DMS 273 treated with DMSO at 0.1 percent for 48 hours (cell line): ENCODE measurements around the gene RBFOX1.

ENCODE experiments used
- DNase-seq: peaks from one replicate; lab custom pipeline; 2025; lab: John Stamatoyannopoulos, UW

The RBFOX1 gene

DNA sequence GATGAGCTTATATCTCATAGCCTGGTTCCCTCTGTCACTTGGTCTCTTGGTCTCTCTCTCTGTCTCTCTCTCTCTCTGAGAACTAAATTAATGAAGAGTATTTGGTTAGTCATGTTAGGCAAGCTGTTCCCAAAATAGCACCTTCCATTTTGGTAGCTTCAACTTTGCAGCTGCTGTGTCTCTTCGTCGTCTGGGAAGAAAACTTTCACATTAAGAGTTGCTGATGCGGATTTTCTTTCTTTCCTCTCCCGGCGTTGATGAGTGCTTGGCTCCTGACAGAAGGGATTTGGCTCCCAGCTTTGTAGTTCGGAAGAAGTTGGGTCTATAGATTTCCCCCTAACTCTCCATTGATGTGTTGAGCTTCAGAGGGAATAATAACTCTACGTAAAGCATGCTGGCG is at the start of gene RBFOX1:
TSS of gene RBFOX1 (plus strand) at position 235 of the 400 bp plus-strand sequence.
- no peak for DNase-seq

DNA sequence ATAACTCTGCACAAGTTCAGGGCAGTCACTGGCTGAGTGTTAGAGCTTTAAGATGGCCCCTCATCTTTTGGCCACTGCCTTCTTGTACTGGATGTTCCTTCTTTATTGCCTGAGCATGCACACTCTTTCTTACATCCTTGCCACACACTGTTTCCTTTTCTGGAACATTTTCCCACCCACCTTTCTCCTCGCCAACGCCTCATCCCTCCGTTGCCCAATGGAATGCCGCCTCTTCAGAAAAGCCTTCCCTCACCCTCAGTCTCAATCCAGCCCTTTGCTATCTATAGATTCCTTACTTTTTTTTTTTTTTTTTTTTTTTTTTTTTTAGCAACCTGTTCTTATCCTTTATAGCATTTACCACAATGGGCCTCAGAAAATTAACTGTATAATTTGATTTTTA is 47.9 kb upstream of the RBFOX1 start:
- DNase-seq = no peak

DNA sequence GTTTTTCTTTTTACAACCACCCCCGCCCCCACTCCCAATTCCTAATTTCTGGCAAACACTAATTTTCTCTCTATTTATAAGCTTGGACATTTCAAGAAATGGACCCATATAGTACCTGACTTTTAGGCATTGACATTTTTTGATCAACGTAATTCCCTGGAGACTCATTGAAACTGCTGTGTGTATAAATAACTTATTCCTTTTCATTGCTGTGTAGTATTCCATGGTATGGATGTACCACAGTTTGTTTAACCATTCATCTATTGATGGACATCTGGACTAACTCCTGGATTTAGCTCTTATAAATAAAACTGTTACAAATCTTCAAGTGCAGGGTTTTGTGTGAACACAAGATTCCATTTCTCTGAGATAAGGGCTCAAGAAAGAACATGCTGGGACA is 47.1 kb upstream of the RBFOX1 start:
- DNase-seq = no peak

DNA sequence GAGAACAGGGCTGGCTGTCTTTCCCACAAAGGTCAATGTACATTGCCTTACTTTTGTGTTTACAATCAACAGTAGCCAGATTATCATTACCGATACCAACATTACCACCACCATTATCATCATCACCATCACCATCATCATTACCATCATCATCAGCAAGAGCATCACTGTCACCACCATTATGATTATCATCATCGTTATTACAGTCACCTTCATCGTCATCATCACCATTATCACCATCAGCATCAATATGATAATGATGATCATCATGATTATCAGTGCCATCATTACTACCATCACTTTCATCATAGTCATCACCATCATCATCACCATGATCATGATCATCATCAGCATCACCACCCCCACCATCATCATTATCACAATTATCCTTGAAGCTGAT is 43.3 kb upstream of the RBFOX1 start:
- no peak for DNase-seq

DNA sequence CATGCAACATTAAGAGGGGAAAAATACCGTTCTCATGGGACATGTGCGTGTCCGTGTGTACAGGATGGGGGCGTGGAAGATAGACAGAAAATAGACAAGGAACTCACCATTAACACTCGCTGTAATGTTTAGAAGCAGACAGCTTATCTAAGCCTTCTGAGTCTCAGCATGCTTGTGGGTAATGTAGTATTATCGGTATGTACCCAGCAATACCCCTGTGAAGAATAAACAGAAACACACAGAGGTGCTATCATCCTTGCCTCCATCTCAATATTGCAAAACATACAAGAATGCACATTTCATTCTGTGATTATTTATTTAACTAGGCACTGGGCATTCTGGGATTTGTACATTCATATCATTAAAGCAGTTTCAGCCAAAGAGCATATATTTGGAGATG is 42.0 kb upstream of the RBFOX1 start:
- DNase-seq = no peak

DNA sequence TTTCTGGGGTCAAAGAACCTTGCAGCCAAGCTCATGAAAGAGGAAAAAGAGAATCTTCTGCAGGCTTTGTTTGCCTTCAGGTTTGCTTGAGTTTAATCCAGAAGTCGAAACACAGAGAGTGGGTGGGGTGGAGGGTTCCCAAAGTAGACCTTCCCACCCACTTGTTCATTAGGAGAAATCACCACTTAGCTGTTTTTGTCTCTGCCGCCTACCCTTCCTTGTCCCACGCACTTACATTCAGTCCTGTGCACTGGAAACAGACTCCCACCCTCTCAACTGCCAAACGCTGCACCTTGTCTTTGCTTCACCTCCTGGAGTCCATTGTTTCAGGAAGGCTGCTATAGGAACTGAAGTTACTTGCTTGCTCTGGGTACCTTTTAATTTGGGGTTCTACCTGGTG is 38.6 kb upstream of the RBFOX1 start:
- no peak for DNase-seq

DNA sequence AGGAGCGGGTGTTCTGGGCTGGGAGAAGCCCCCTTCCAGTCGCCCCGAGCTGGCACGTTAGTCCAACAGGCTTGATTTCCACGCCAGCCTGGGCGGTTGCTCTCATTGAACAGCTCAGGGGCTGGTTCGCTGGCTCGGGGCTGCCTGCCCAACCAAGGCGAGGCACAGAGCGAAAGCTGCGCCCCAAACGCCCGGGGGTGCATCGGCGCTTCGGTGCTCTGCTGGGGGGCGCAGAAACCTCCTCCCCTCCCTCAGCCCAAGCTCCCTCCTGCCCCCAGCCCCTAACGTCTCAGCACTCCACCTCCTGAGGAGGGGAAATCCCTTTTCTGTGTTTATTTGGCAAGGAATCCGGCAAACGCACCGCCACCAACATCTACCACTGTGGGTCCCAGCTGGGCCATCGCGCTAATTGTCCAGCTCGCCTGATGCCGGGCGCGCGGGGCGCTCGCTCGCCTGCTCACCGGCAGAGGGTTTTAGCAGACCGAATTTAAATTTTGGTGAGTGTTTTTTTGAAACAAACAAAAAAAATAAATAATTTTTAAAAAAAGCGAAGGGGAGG is 29.5 kb upstream of the RBFOX1 start:
- DNase-seq = no peak

DNA sequence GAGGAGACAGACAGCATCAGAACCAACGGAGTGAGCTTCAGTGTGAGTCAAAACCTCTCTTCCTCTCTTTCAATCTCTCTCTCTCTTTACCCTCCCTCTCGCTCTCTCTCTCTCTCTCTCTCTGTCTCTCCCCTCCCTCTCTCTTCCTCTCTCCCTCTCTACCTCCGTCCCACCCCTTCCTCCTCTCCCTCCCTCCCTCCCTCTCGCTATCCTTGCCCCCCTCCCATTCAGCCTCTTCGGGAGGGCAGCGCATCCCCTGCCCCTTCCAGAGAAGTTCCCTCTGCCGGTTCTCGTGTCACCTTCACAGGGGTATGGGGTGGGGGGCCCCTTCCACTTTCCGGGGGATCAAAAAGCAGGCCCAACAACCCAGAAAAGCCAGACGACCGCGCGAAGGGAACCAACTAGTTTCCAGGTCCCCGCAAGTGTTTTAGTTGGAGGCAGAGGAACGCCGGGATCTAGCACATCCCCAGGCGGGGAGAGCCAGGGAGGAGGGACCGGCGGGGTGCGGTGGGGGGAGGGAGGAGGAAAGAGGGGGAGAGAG is 28.9 kb upstream of the RBFOX1 start:
- no peak for DNase-seq

DNA sequence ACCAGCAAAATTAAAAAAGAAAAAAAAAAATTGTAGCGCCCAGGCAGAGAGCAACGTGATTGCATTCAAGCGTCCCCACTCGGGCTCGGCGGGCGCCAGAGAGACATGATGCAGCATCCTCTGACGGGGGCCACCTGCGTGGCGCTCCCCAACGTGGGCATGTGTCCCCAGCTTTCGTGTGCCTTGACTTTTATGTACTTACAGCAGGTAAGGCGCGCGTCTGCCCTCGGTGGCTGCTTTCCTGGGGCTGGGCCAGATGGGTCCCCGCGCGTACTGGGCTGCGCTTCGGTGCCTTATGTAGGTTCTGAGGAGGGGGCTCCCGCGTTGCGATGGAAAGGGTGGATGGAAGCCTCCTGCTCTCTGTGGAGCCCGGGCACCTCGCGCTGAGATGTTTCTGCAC is 28.4 kb upstream of the RBFOX1 start:
- DNase-seq = no peak

DNA sequence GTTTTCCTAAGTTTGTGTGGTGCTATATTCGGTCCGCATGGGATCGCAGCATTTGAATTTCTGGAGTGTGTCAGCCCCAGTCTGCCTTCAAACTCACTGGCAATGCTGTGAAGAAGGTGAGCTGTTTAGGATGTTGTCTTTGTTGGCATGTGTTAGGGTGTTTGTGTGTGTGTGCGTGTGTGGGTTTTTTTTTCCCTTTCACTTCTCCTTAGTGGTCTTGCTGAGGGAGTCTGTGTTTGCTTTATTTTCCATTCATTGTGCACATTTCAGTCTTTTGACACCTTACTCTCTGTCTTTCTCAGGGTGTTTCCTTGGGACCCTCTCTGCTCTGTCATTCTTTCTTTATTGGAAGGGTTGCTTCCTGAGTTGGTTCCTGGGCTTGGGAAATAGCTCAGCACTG is 27.7 kb upstream of the RBFOX1 start:
- no peak for DNase-seq

DNA sequence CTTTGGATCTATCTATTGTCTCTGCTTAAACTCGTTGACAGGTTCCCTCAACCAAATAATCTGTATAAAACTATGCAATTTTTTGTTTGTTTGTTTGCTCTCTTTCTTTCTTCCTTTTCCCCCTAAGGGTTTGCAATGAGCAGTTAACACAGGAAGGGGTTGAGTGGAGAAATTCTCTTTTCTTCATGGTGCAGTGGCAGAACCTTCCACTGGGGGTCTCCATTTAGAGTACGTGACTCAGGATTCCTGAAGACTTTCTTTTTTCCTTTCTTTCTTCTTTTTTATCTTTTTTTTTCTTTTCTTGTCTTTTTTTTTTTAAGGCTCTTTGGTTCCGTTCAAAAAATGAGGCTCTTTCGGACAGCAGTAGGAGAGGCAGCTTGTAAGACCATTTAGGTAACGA is 19.5 kb upstream of the RBFOX1 start:
- DNase-seq = no peak

DNA sequence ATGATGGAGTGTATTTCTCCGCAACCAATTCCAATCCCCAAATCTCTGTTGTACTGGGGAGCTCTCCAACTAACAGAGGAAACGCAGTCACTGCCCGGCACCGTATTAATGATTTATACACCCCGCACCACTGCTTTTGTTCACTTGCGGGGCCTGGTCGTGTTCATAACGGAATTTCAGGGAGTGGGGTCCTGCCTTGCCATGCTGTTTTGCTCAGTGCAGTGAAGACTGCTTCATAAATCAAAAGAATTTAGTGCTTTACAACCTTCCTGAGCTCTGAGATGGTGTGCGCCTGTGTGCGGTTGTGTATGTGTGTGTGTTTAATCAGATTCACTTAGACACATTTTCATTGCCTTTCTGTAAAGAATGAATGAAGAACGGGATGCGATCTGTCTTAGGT is 18.5 kb upstream of the RBFOX1 start:
- no peak for DNase-seq

DNA sequence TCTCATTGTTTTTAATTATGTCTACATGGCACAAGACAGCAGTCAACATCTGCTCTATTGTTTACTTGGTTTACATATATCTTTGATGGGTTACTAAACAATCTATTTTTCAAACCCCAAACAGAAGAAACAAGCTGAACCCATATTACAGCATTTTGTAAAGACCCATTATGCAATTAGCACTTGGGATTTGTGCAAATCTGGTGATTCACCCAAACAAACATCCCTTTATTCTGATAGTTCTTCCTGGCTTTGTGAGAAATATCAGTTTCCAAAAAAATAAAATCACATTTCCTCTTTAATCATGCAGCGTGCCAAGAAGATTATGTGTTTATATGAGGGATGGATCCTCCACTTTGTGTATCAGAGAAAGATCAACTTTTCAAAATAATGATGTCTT is 16.8 kb upstream of the RBFOX1 start:
- no peak for DNase-seq

DNA sequence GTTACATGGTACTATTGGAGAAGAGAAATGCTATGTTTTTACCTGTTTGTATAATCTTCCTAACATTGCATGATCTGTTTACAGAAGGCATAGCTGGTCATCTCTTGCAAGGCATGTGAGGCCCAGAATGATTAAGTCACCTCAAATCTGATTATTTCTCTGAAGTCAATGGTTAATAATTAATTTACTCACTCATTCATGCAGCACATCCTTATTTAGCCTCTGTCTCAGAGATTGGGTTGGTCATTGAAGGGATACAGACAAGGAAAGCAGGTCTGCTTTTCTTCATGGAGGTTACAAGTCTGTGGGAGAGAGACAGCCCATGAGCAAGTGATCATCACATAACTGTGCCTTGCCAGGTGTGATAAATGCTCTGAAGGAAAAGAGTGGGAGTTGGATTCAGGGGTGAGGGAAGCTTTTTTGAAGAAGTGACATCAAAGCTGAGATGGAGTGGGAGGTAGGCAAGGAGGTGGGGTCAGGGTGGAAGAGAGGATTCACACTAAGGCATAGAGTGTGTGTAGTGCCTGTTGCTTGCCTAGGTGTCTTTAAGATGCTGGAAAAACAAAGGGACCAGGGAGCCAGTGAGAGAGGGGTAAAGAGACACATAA is 16.3 kb upstream of the RBFOX1 start:
- DNase-seq = no peak

DNA sequence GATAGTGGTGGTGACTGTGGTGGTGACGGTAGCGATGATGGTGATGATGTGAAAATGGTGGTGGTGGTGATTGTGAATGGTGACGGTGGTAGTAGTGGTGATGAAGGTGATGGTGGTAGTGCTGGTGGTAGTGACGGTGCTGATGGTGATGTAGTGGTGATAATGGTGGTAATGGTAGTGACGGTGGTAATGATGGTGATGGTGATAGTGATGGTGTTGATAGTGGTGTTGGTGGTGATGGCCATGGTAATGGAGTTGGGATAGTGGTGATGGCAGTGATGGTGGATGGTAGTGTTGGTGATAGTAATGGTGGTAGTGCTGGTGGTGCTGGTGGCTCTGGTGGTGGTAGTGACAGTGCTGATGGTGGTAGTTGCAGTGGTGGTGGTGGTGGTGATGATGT is 14.7 kb upstream of the RBFOX1 start:
- no peak for DNase-seq

DNA sequence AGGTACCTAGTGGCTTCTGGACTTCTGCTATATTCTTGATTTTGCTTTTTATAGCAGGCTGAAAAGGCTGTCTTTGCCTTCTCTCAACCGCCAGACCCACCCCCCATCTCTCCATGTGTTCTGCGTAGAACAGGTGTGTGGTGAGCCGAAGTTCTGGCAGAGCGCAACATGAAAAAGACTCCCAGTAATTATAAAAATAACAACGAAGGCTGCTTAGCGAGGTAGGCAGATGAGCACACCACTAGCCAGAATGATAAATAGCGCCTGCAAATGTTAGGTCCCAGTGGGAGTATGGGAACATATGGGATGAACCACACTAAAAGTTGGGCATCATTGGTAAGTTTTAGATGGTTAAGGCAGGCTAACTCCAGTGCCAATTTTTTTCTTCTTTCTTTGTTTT is 14.0 kb upstream of the RBFOX1 start:
- DNase-seq = no peak

DNA sequence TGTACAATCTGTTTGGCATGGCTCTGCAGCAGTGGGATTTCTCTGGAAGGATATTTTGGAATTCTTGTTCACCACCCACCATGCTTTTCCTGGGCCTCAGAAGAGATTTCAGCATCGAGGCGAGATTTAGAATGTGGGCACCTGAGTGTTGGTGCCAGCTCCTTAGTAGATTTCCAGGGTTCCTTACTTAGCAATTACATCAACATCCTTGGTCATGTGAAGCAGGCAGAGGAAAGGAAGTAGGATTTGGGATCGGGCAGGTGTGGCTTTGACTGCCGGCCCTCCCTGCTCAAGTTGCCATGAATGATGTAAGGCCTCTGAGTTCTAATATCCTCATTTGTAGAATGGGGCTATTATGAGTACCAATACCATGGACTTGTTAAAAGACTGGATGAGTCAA is 13.1 kb upstream of the RBFOX1 start:
- DNase-seq = no peak

DNA sequence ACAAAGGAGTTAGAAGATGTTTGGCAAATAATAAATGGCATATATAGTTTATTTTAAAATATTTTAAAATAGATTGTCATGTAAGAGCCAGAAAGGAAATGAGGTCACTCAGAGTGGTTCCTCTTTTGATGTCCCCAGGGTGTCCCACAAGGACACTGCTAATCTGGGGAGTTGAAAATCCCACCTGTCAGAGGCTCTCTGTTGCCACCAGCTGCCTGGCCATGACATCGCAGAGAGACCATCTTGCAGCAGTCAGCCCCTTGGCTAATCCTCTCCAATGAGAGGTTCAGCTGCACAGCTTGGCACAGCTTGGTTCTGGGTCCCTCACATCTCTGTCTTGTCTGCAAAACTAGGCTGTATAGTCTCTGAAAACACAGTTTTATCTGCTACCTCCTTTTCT is 11.0 kb upstream of the RBFOX1 start:
- no peak for DNase-seq

DNA sequence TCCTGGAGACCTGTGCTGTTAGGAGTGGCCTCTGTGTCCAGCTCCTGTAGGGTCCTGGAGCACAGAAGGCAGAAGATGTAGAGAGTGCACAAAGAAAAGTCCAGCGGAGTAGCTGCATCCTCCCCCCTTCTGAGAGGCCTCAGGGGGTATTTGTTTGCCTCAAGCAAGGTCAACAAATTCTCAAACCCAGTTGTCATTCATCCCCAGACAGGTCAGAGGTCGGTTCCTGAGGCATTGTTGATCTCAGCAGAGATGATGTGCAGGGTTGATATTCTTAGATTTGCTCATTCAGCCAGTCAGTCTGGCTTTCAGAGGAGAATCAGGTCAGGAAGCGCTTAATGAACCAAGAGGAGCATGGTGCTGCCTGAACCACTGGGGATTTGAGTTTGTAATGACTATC is 8.3 kb upstream of the RBFOX1 start:
- no peak for DNase-seq

DNA sequence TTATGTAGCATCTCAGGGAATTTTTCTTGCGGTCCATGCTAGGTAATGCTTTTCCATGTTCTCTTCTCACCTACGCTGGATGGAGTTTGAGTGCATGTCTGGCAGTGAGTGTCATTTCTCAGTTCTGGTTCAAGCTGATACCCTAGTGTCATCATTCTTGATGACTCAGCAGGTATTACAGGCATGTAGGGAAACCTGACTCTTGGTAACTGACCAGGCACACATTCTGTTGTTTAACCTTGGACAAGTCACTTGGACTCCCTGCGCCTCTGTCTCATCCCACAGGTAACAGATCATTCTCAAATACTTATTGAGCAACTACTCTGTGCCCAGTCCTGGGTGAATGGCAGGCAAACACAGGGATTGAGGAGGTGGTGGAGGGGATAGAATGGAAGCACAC is 6.8 kb upstream of the RBFOX1 start:
- DNase-seq = no peak

DNA sequence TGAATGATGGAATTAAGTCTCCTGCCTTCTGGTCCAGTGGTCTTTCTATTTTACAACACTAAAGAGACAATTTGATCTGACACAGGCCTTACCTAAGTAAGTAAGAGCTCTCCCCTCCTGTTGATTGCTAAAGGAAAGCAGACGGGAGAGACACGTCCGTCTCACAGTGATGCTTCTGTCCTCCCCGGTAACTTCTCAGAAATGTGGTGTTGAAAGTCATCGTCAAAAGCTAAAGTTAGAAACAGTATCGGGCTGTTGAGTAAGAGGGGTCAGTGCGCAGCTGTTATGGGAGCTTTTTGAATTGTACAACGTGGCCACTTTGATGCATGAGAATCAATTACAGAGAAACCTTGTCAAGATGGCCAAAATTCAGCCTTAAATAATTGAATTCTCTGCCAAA is 1.9 kb upstream of the RBFOX1 start:
- DNase-seq = no peak

DNA sequence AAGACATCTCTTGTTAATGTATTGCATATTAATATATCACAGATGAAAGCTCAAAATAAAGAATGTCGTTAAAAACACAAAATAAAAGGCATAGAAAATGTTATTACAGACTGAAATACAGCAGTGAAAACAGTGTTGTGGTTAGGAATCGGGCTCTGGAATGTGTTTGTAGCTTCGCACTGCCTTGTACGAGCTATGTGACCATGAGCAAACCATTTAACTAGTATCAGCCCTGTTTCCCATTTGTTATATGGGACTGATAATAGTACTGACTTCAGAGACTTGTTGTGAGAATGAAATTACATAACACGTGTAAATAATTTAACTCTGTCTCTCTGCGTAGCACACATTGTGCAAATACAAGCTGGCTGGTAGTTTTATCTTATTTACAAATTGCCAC is 648 bp upstream of the RBFOX1 start:
- no peak for DNase-seq

DNA sequence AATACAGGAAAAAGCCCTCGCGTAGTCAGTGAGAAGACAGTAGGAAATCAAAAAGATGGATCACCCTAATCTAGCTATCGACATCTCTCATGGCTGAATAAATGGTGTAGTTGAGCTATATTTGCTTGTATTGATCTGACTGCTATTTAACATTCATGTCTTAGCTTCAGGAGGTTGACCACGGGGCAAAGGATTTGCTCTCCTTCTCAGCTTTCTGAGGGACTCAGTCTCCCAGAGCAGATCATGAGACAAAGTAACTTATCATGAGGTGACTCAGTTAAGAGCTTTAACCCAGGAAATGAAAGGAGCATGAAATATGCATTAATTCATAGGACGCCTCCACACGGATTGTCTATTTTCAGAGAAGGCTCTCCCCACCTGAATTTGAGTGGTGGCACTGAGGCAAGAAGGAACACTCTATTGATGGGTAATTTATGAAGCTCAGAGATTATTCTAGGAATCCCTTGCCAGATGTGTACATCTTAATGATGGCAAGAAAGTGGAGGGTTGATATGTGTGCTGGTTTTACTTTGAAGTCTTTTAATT is 608 bp downstream of the RBFOX1 start:
- DNase-seq = no peak
